ENCODE results near the gene PPARG. TPM values are rescaled to one million over a fixed set of nuclear protein-coding genes. Genes with fewer than 3 reads are reported as not detected.
A peak's percentile ranks its signal among the peaks of the same experiment; 100 is the strongest.

PPARG gene
- total RNA-seq, 1 donor from 2014 or later: 128 TPM

GRCh38 chr3:12437861-12438260 is 149.0 kb downstream of the PPARG start:
- H3K27me3 ChIP-seq (ENCODE audit: low read depth): peaks cover 4% of the 10 kb centered on the region
- H3K4me3 ChIP-seq: no peak overlapping the region
- intact Hi-C loops (cut with DNase I): no loop called here
- DNase-seq: no peak
- H3K9me3 ChIP-seq: no peaks in the 10 kb centered on the region
- TF ChIP-seq, protein P1, sequence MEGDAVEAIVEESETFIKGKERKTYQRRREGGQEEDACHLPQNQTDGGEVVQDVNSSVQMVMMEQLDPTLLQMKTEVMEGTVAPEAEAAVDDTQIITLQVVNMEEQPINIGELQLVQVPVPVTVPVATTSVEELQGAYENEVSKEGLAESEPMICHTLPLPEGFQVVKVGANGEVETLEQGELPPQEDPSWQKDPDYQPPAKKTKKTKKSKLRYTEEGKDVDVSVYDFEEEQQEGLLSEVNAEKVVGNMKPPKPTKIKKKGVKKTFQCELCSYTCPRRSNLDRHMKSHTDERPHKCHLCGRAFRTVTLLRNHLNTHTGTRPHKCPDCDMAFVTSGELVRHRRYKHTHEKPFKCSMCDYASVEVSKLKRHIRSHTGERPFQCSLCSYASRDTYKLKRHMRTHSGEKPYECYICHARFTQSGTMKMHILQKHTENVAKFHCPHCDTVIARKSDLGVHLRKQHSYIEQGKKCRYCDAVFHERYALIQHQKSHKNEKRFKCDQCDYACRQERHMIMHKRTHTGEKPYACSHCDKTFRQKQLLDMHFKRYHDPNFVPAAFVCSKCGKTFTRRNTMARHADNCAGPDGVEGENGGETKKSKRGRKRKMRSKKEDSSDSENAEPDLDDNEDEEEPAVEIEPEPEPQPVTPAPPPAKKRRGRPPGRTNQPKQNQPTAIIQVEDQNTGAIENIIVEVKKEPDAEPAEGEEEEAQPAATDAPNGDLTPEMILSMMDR (IDR thresholded peaks at IDR 0.05): no peak
- no peaks in the 10 kb centered on the region for H3K36me3 ChIP-seq
- H3K27ac ChIP-seq: no peak overlapping the region
- ATAC-seq: no peak
- H3K4me1 ChIP-seq: peaks cover 8% of the 10 kb centered on the region

- no peak for ATAC-seq
Observed at GRCh38 chr3:12438318-12438717, 149.4 kb downstream of the PPARG start.

DNA sequence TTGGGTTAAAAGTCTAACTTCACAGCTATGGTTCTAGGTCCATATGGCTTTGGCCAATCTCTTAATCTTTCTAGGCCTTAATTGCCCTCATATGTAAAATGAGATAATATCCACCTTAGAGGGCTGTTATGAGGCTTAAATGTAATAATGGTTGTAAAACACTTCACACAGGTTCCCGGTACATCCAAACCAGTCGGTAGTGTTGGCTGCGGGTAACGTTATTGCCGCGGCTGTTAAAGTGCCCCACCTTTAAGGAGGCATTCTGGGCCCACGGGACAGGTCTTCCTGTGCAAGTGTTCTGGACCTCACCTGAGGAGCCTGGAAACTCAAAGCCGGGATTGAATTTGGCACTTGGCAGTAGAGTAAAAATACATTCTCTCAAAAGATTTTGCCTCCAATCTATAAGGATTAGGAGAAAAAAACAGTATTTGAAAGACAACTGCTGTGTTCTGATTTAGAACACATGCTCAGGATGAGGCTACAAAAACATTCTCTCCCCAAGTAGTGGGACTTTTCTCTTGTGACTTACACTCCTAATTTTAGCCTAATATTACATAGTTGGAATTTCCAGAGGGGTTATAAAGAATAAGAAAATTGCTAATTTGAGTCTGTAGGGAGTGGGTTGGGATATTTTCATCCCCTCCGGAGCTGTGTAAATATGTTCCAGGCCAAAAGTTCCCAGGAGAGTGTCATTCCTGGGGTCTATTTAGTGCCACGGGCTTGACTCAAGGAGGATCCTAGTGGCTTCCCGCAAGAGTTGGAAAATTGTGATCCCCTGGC is 150.5 kb downstream of the PPARG start:
- Histone ChIP-seq H3K4me1 (peaks cover 8% of the 10 kb centered on the region), H3K4me3 (no peak overlapping the region), H3K27ac (no peak overlapping the region), H3K9me3 (no peaks in the 10 kb centered on the region), H3K36me3 (no peaks in the 10 kb centered on the region), H3K27me3 (ENCODE audit: low read depth) (peaks cover 11% of the 10 kb centered on the region)
- TF ChIP-seq, protein P1 (IDR thresholded peaks at IDR 0.05): no peak
- intact Hi-C loops (cut with DNase I): no loop called here
- no peak for ATAC-seq
- DNase-seq: no peak

More at GRCh38 chr3:12438318-12438717, 149.4 kb downstream of the PPARG start:
- Histone ChIP-seq H3K9me3 (no peaks in the 10 kb centered on the region), H3K27me3 (ENCODE audit: low read depth) (peaks cover 4% of the 10 kb centered on the region), H3K27ac (no peak overlapping the region), H3K36me3 (no peaks in the 10 kb centered on the region), H3K4me1 (peaks cover 8% of the 10 kb centered on the region), H3K4me3 (no peak overlapping the region)
- TF ChIP-seq, protein P1 (IDR thresholded peaks at IDR 0.05): no peak
- no peak for DNase-seq
- intact Hi-C loops (cut with DNase I): no loop called here

DNA sequence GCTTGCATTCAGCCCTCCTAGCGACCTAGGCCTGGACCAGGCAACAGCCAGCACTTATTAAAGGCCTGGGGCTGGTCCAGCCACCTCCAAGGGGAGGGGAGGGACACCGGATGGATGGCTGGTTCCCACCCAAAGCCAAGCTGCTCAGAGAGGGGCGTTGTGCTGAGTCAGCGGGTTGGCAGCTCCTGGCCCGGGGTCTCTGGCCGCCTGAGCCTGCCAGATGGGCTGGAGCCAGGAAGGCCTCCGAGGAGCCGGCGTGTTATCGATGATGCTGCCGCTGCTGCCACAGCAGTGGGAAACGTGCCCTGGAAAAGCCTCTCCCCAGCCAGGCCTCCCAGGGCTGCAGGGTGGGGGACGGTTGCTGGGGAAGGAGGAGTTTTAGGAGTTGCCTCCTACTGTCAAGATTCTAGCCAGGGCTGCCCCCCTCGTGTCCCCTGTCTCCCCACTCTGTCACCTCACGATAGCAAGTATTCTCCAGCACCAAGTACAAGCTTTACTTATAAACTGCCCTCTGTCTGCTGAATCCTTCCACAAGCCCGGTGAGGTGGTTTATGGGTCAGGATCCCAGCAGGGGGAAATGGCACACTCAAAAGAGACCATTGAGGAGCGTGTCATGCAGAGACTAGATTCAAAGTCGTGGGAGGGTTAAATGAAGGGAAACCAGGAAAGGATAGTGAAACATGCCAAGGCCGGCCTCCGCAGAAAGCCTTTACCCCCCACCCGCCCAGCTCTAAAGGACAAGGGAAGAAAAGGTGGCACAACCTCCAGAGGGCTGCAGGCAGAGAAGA is 152.3 kb downstream of the PPARG start:
- Histone ChIP-seq H3K36me3 (no peaks in the 10 kb centered on the region), H3K9me3 (no peaks in the 10 kb centered on the region), H3K27ac (no peak overlapping the region), H3K27me3 (ENCODE audit: low read depth) (peaks cover 11% of the 10 kb centered on the region), H3K4me1 (peaks cover 8% of the 10 kb centered on the region), H3K4me3 (no peak overlapping the region)
- TF ChIP-seq, protein P1 (IDR thresholded peaks at IDR 0.05): no peak
- DNase-seq (no peak), ATAC-seq (peak in 1 of 2 donors; percentile 56)
- intact Hi-C loops (cut with DNase I): no loop called here

GRCh38 chr3:12442654-12443501 is 154.0 kb downstream of the PPARG start:
- no peak overlapping the region for H3K27ac ChIP-seq
- H3K4me1 ChIP-seq: peaks cover 8% of the 10 kb centered on the region
- DNase-seq: no peak

More at GRCh38 chr3:12442654-12443501, 154.0 kb downstream of the PPARG start:
- H3K4me3 ChIP-seq: no peak overlapping the region
- ATAC-seq: no peak
- TF ChIP-seq, protein P1 (IDR thresholded peaks at IDR 0.05): no peak
- intact Hi-C loops (cut with DNase I): no loop called here
- H3K36me3 ChIP-seq: no peaks in the 10 kb centered on the region
- H3K9me3 ChIP-seq: no peaks in the 10 kb centered on the region
- peaks cover 11% of the 10 kb centered on the region for H3K27me3 ChIP-seq (ENCODE audit: low read depth)

All from lower lobe of right lung (tissue), 2 donors.